Left lobe of liver (tissue), 2 donors: ENCODE measurements around the gene CLRN2. TPM values are rescaled to one million over a fixed set of nuclear protein-coding genes. Genes with fewer than 3 reads are reported as not detected.
"Not testable (repeated sequence)": the region's sequence is repeated elsewhere in the genome, so short reads cannot be mapped to it uniquely, and the experiment has no call there.

Experiments used
- ATAC-seq: fragments of 200-7000 bp; cut with Tn5 transposase; one replicate; pipeline ENCODE4 v1.9.1; 2020; ENCODE audit warnings: mild to moderate bottlenecking, moderate library complexity
- DNase-seq: peaks from one replicate; pipeline ENCODE4 v3.0.0-alpha.2; 2020; ENCODE audit warnings: low spot score
- total RNA-seq: library from RNA; stranded (reverse); gene quantifications from one replicate; pipeline ENCODE4 v1.2.1, GENCODE V29; 2021
- donor health status: DM: no; HTN: no; CAD: no; lungs with moderate emphysema.
- donor health status: DM: no; HTN: yes; CAD: no.

CLRN2 gene
- total RNA-seq, 1 donor from 2014 or later, result not detected

GRCh38 chr4:17502756-17503155 lies 12.2 kb upstream of the CLRN2 start:
- DNase-seq (no peak), ATAC-seq (no peak)

GRCh38 chr4:17504081-17504480 lies 10.9 kb upstream of the CLRN2 start:
- DNase-seq, result no peak
- ATAC-seq, result no peak

GRCh38 chr4:17510582-17510981 lies 4.4 kb upstream of the CLRN2 start:
- DNase-seq, result no peak

GRCh38 chr4:17511051-17511450 lies 3.9 kb upstream of the CLRN2 start:
- peak; percentile 66 for ATAC-seq

More at GRCh38 chr4:17510582-17510981, 4.4 kb upstream of the CLRN2 start:
- ATAC-seq, result no peak

GRCh38 chr4:17511509-17511949 lies 3.4 kb upstream of the CLRN2 start:
- DNase-seq (peak; percentile 67), ATAC-seq (peak; percentile 22)

More at GRCh38 chr4:17511051-17511450, 3.9 kb upstream of the CLRN2 start:
- DNase-seq, result peak; percentile 91

GRCh38 chr4:17511950-17512795 lies 2.8 kb upstream of the CLRN2 start, which contains the start of gene QDPR:
Gene QDPR, minus strand, starts transcription at chr4:17512090. Its CDS starts 36 bp downstream, at chr4:17512054.
- DNase-seq, result peak; percentile 91
- peak; percentile 82 for ATAC-seq

- DNase-seq, result no peak
- no peak for ATAC-seq
These were observed 1.8 kb upstream of the CLRN2 start for GRCh38 chr4:17512973-17513665.

- peak; percentile 59 for ATAC-seq
- peak; percentile 85 for DNase-seq
These were observed 761 bp downstream of the CLRN2 start for GRCh38 chr4:17515445-17516407.

GRCh38 chr4:17516980-17517379 lies 2.0 kb downstream of the CLRN2 start:
- ATAC-seq (no peak), DNase-seq (no peak)

- no peak for DNase-seq
- no peak for ATAC-seq
These were observed 2.7 kb downstream of the CLRN2 start for GRCh38 chr4:17517664-17518063.

- ATAC-seq, result no peak
These were observed 6.6 kb downstream of the CLRN2 start for GRCh38 chr4:17521595-17521994.

GRCh38 chr4:17523662-17524061 lies 8.7 kb downstream of the CLRN2 start:
- ATAC-seq (no peak), DNase-seq (no peak)

More at GRCh38 chr4:17521595-17521994, 6.6 kb downstream of the CLRN2 start:
- DNase-seq, result no peak

- ATAC-seq, result no peak
- DNase-seq, result no peak
These were observed 11.9 kb downstream of the CLRN2 start for GRCh38 chr4:17526695-17527477.

GRCh38 chr4:17528551-17529165 lies 13.7 kb downstream of the CLRN2 start:
- ATAC-seq (no peak), DNase-seq (no peak)

GRCh38 chr4:17531538-17532285 lies 16.7 kb downstream of the CLRN2 start:
- ATAC-seq, result no peak
- DNase-seq, result no peak

- DNase-seq (no peak), ATAC-seq (no peak)
These were observed 19.7 kb downstream of the CLRN2 start for GRCh38 chr4:17534705-17535104.

GRCh38 chr4:17535242-17535641 lies 20.3 kb downstream of the CLRN2 start:
- ATAC-seq, result peak; percentile 77

GRCh38 chr4:17535906-17536305 lies 20.9 kb downstream of the CLRN2 start:
- DNase-seq (no peak), ATAC-seq (peak; percentile 46)

More at GRCh38 chr4:17535242-17535641, 20.3 kb downstream of the CLRN2 start:
- no peak for DNase-seq

GRCh38 chr4:17537060-17537459 lies 22.1 kb downstream of the CLRN2 start:
- not testable (repeated sequence) for DNase-seq
- ATAC-seq, result peak; percentile 65
